ENCODE data around the gene DENND6B.
A peak's percentile ranks its signal among the peaks of the same experiment; 100 is the strongest.

Gene DENND6B

GRCh38 chr22:50305393-50305922 lies 21.4 kb downstream of the DENND6B start:
- no peaks in the 10 kb centered on the region for H3K36me3 ChIP-seq (replicated peaks; ENCODE audit: low read depth, low read length)
- H2AFZ ChIP-seq (ENCODE audit: low read depth, low read length) = no peak overlapping the region
- peak overlapping the region; percentile 95 for H3K9ac ChIP-seq (ENCODE audit: low read length)
- peak overlapping the region; percentile 92 for H3K27ac ChIP-seq (ENCODE audit: low read length)
- no peaks in the 10 kb centered on the region for H3K9me3 ChIP-seq (ENCODE audit: insufficient read depth, low read length)
- peaks cover 43% of the 10 kb centered on the region for H3K4me1 ChIP-seq (ENCODE audit: low read length)
- H3K27me3 ChIP-seq (ENCODE audit: low read depth, low read length) = no peaks in the 10 kb centered on the region
- peaks cover 65% of the 10 kb centered on the region for H3K79me2 ChIP-seq (ENCODE audit: low read length)
- TF ChIP-seq EZH2phosphoT487 (IDR thresholded peaks at IDR 0.05; ENCODE audit: low read depth) (no peak), CTCF (IDR thresholded peaks at IDR 0.05; ENCODE audit: low read depth, low read length) (no peak)
- peaks cover 32% of the 10 kb centered on the region for H4K20me1 ChIP-seq (ENCODE audit: insufficient read depth, low read length)
- peak overlapping the region; percentile 86 for H3K4me3 ChIP-seq (ENCODE audit: low read length)
- H3K4me2 ChIP-seq (ENCODE audit: low read length) = peak overlapping the region; percentile 90

- Histone ChIP-seq H3K4me3 (ENCODE audit: low read length) (peak overlapping the region; percentile 86), H3K9me3 (ENCODE audit: insufficient read depth, low read length) (no peaks in the 10 kb centered on the region), H3K9ac (ENCODE audit: low read length) (peak overlapping the region; percentile 95), H3K4me1 (ENCODE audit: low read length) (peaks cover 43% of the 10 kb centered on the region), H3K27me3 (ENCODE audit: low read depth, low read length) (no peaks in the 10 kb centered on the region), H3K36me3 (replicated peaks; ENCODE audit: low read depth, low read length) (no peaks in the 10 kb centered on the region), H3K79me2 (ENCODE audit: low read length) (peaks cover 71% of the 10 kb centered on the region), H3K27ac (ENCODE audit: low read length) (peak overlapping the region; percentile 92), H2AFZ (ENCODE audit: low read depth, low read length) (no peak overlapping the region), H4K20me1 (ENCODE audit: insufficient read depth, low read length) (peaks cover 32% of the 10 kb centered on the region), H3K4me2 (ENCODE audit: low read length) (peak overlapping the region; percentile 90)
- no peak for TF ChIP-seq EZH2phosphoT487 (IDR thresholded peaks at IDR 0.05; ENCODE audit: low read depth)
- TF ChIP-seq CTCF (IDR thresholded peaks at IDR 0.05; ENCODE audit: low read depth, low read length) = no peak
Observed at GRCh38 chr22:50304528-50305392, 22.1 kb downstream of the DENND6B start.

- H3K4me3 ChIP-seq (ENCODE audit: low read length) = peak overlapping the region; percentile 68
Observed at GRCh38 chr22:50303848-50304527, 22.8 kb downstream of the DENND6B start.

More at GRCh38 chr22:50303848-50304527, 22.8 kb downstream of the DENND6B start:
- Histone ChIP-seq H3K4me1 (ENCODE audit: low read length) (peaks cover 43% of the 10 kb centered on the region), H3K9me3 (ENCODE audit: insufficient read depth, low read length) (no peaks in the 10 kb centered on the region), H3K9ac (ENCODE audit: low read length) (peak overlapping the region; percentile 71), H4K20me1 (ENCODE audit: insufficient read depth, low read length) (peaks cover 33% of the 10 kb centered on the region), H3K79me2 (ENCODE audit: low read length) (peaks cover 73% of the 10 kb centered on the region), H3K36me3 (replicated peaks; ENCODE audit: low read depth, low read length) (no peaks in the 10 kb centered on the region), H3K27ac (ENCODE audit: low read length) (peak overlapping the region; percentile 92), H3K4me2 (ENCODE audit: low read length) (peak overlapping the region; percentile 90), H2AFZ (ENCODE audit: low read depth, low read length) (no peak overlapping the region), H3K27me3 (ENCODE audit: low read depth, low read length) (no peaks in the 10 kb centered on the region)
- no peak for TF ChIP-seq CTCF (IDR thresholded peaks at IDR 0.05; ENCODE audit: low read depth, low read length)
- TF ChIP-seq EZH2phosphoT487 (IDR thresholded peaks at IDR 0.05; ENCODE audit: low read depth) = no peak
